A172 (cell line): ENCODE data around the gene EMC10. TPM values are rescaled to one million over a fixed set of nuclear protein-coding genes. Genes with fewer than 3 reads are reported as not detected.
"Not testable (repeated sequence)": the region's sequence is repeated elsewhere in the genome, so short reads cannot be mapped to it uniquely, and the experiment has no call there.

Experiments
- DNase-seq: peaks from one replicate; pipeline ENCODE4 v3.0.0-alpha.2; 2015; ENCODE audit warnings: low spot score
- total RNA-seq: library from RNA; depleted of rRNA; stranded (reverse); fragments of >200 nt; shearing (Covaris generic); gene quantifications from 2 replicates; pipeline ENCODE4 v1.2.3, GENCODE V29; 2014

The EMC10 gene
- total RNA-seq, 1 experiment from 2014 or later: 64.7 TPM

GRCh38 chr19:50451223-50451534 lies 25.1 kb upstream of the EMC10 start:
- no peak for DNase-seq

GRCh38 chr19:50453243-50453642 lies 23.1 kb upstream of the EMC10 start:
- DNase-seq: no peak

GRCh38 chr19:50455992-50456391 lies 20.3 kb upstream of the EMC10 start:
- DNase-seq: no peak

- no peak for DNase-seq
Measured at GRCh38 chr19:50457300-50457699, 19.0 kb upstream of the EMC10 start.

- no peak for DNase-seq
Measured at GRCh38 chr19:50458396-50459066, 17.8 kb upstream of the EMC10 start.

- no peak for DNase-seq
Measured at GRCh38 chr19:50459067-50459456, 17.2 kb upstream of the EMC10 start.

- DNase-seq: no peak
Measured at GRCh38 chr19:50459638-50460037, 16.7 kb upstream of the EMC10 start.

- DNase-seq: peak; percentile 75
Measured at GRCh38 chr19:50460161-50460765, 16.0 kb upstream of the EMC10 start.

GRCh38 chr19:50461066-50461875 lies 15.0 kb upstream of the EMC10 start:
- DNase-seq: peak; percentile 73

- no peak for DNase-seq
Measured at GRCh38 chr19:50462970-50463369, 13.3 kb upstream of the EMC10 start.

- no peak for DNase-seq
Measured at GRCh38 chr19:50464348-50464747, 12.0 kb upstream of the EMC10 start.

- no peak for DNase-seq
Measured at GRCh38 chr19:50465000-50465399, 11.3 kb upstream of the EMC10 start.

- DNase-seq: no peak
Measured at GRCh38 chr19:50465986-50466705, 10.2 kb upstream of the EMC10 start.

- DNase-seq: no peak
Measured at GRCh38 chr19:50466706-50467039, 9.6 kb upstream of the EMC10 start.

GRCh38 chr19:50467566-50467965 lies 8.7 kb upstream of the EMC10 start:
- no peak for DNase-seq

- no peak for DNase-seq
Measured at GRCh38 chr19:50468818-50469217, 7.5 kb upstream of the EMC10 start.

GRCh38 chr19:50473336-50473735 lies 3.0 kb upstream of the EMC10 start:
- DNase-seq: not testable (repeated sequence)

GRCh38 chr19:50475101-50475568 lies 1.2 kb upstream of the EMC10 start:
- DNase-seq: no peak

- no peak for DNase-seq
Measured at GRCh38 chr19:50475736-50476223, 527 bp upstream of the EMC10 start.

- DNase-seq: no peak
Measured at GRCh38 chr19:50476907-50477238, 566 bp downstream of the EMC10 start.

- DNase-seq: no peak
Measured at GRCh38 chr19:50477751-50478515, 1.6 kb downstream of the EMC10 start.
